OCI-LY1 (cell line): Measurements from ENCODE around the gene JPT1.

Source experiments
- EZH2 ChIP-seq: fragments of 200-600 bp; sonication (generic), shearing (Covaris generic); IDR thresholded peaks from 2 replicates; pipeline ENCODE4 v1.8.0; 2017; ENCODE audit warnings: borderline replicate concordance, mixed run types, mild to moderate bottlenecking, antibody characterized with exemption, low read length, moderate library complexity, mixed read lengths
- TF ChIP-seq, protein P1 (sequence below): fragments of 200-600 bp; sonication (generic), shearing (Covaris generic); IDR thresholded peaks from 2 replicates; pipeline ENCODE4 v1.5.1; 2017; ENCODE audit warnings: mild to moderate bottlenecking, antibody characterized with exemption, low read length, moderate library complexity, mixed read lengths

DNA sequence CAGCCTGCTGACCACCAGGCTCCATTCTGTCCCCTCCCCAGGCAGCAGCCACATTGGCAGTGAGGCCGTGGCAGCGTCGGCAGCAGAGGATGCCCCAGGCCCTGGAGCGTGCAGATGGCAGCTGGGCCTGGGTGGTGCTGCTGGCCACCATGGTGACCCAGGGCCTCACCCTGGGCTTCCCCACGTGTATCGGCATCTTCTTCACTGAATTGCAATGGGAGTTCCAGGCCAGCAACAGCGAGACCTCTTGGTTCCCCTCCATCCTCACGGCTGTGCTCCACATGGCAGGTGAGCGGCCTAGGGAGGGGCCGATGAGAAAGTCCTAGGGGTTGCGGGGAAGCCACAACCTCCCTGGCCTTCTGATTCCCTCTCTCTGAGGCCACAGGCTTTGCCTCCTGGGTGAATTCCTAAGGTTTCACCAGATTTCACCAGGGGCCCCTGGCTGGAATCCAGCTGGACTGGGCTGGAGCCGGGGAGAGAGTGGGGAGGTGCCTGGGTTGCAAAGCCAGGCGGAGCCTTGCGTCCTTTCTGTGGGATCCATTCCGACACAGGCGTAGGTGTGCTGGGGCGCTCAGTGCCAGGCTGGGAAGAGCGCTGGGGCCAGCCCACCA, 60.7 kb downstream of the JPT1 start:
- TF ChIP-seq, protein P1, sequence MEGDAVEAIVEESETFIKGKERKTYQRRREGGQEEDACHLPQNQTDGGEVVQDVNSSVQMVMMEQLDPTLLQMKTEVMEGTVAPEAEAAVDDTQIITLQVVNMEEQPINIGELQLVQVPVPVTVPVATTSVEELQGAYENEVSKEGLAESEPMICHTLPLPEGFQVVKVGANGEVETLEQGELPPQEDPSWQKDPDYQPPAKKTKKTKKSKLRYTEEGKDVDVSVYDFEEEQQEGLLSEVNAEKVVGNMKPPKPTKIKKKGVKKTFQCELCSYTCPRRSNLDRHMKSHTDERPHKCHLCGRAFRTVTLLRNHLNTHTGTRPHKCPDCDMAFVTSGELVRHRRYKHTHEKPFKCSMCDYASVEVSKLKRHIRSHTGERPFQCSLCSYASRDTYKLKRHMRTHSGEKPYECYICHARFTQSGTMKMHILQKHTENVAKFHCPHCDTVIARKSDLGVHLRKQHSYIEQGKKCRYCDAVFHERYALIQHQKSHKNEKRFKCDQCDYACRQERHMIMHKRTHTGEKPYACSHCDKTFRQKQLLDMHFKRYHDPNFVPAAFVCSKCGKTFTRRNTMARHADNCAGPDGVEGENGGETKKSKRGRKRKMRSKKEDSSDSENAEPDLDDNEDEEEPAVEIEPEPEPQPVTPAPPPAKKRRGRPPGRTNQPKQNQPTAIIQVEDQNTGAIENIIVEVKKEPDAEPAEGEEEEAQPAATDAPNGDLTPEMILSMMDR: no peak
- no peak for TF ChIP-seq EZH2
